Measurements from ENCODE around the gene RFX2. TPM values are rescaled to one million over a fixed set of nuclear protein-coding genes. Genes with fewer than 3 reads are reported as not detected.

RFX2 gene
- polyA plus RNA-seq, 2 of the 4 experiments (the other 2 are of a cell fraction): 3.7 to 3.9 TPM

GRCh38 chr19:6098574-6098973, 11.7 kb downstream of the RFX2 start:
- 75% methylated on average over 5 of the region's 5 CpGs for WGBS (ENCODE audit: missing lambda C conversion rate)
- H3K4me3 ChIP-seq: no peak overlapping the region
- FAIRE-seq (no peak), DNase-seq (ENCODE audit: low read depth in 1 of 2, low spot score in 1 of 2) (no peak), ATAC-seq (no peak)
- no peak overlapping the region for H3K4me2 ChIP-seq
- CTCF ChIA-PET: interaction anchor here (1.7 to 1.9 kb wide), 2 partner anchors 8 to 27 kb away, joined by 5 to 6 read pairs; no protein-coding TSS in a partner anchor
- H3K4me1 ChIP-seq: peaks cover 6% of the 10 kb centered on the region; the same call in 2 of the 3 replicates
- TF ChIP-seq ATOH8 (CRISPR knock-in tag; IDR thresholded peaks at IDR 0.05; ENCODE audit: low read depth): no peak
- TF ChIP-seq MAX (IDR thresholded peaks at IDR 0.05): no peak
- POLR2A ChIA-PET: no interaction called here
- H3K9me3 ChIP-seq: no peaks in the 10 kb centered on the region
- H3K27ac ChIP-seq: no peak overlapping the region

- ATAC-seq: no peak
- Histone ChIP-seq H3K4me2 (no peak overlapping the region), H3K4me1 (peaks cover 2% of the 10 kb centered on the region; the same call in 2 of the 3 replicates), H3K9me3 (no peaks in the 10 kb centered on the region), H3K27ac (no peak overlapping the region), H3K4me3 (no peak overlapping the region)
- FAIRE-seq: no peak
- ChIA-PET CTCF (interaction anchor here (0.8 to 1.9 kb wide), 2 partner anchors 7 to 28 kb away, joined by 3 to 6 read pairs; no protein-coding TSS in a partner anchor), POLR2A (no interaction called here)
- DNase-seq (ENCODE audit: low read depth in 1 of 2, low spot score in 1 of 2): no peak
- WGBS (ENCODE audit: missing lambda C conversion rate): 80% methylated on average over 4 of the region's 4 CpGs
- TF ChIP-seq CBX2 (IDR thresholded peaks at IDR 0.05; ENCODE audit: borderline replicate concordance, low read depth): no peak
- no peak for TF ChIP-seq ZNF302 (CRISPR knock-in tag; IDR thresholded peaks at IDR 0.05)
- no peak for TF ChIP-seq HES2 (IDR thresholded peaks at IDR 0.05)
- TF ChIP-seq HOXB13 (CRISPR knock-in tag; IDR thresholded peaks at IDR 0.05; ENCODE audit: low read depth): no peak
- no peak for TF ChIP-seq JUNB (IDR thresholded peaks at IDR 0.05)
- no peak for TF ChIP-seq EHMT2 (IDR thresholded peaks at IDR 0.05; ENCODE audit: low read depth)
- no peak for TF ChIP-seq BCL3 (IDR thresholded peaks at IDR 0.05)
- no peak for TF ChIP-seq ZSCAN20 (CRISPR knock-in tag; IDR thresholded peaks at IDR 0.05)
- no peak for TF ChIP-seq EP300 (IDR thresholded peaks at IDR 0.05)
- TF ChIP-seq USF2 (IDR thresholded peaks at IDR 0.05): no peak
- no peak for TF ChIP-seq RNF2 (IDR thresholded peaks at IDR 0.05; ENCODE audit: borderline replicate concordance, low read depth)
- TF ChIP-seq FOSB (CRISPR knock-in tag; IDR thresholded peaks at IDR 0.05): no peak
- no peak for TF ChIP-seq ZFP36 (IDR thresholded peaks at IDR 0.05; ENCODE audit: borderline replicate concordance, partially characterized antibody)
- TF ChIP-seq SREBF2 (IDR thresholded peaks at IDR 0.05): no peak
- TF ChIP-seq KDM5A (IDR thresholded peaks at IDR 0.05): no peak
- TF ChIP-seq E2F6 (IDR thresholded peaks at IDR 0.05; ENCODE audit: borderline replicate concordance, low read depth): no peak
- TF ChIP-seq POLR2A (IDR thresholded peaks at IDR 0.05; ENCODE audit: low read length): no peak
- TF ChIP-seq HEYL (CRISPR knock-in tag; IDR thresholded peaks at IDR 0.05): no peak
- TF ChIP-seq MAFK (IDR thresholded peaks at IDR 0.05; ENCODE audit: partially characterized antibody): no peak
Observed at GRCh38 chr19:6097911-6098310, 12.4 kb downstream of the RFX2 start.

GRCh38 chr19:6095760-6096159, 14.5 kb downstream of the RFX2 start:
- Histone ChIP-seq H3K9me3 (no peaks in the 10 kb centered on the region), H3K4me3 (no peak overlapping the region), H3K4me1 (peaks cover 20% of the 10 kb centered on the region), H3K27ac (no peak overlapping the region), H3K4me2 (no peak overlapping the region)
- FAIRE-seq (no peak), DNase-seq (ENCODE audit: low read depth in 1 of 2, low spot score in 1 of 2) (no peak), ATAC-seq (no peak)
- CTCF ChIA-PET: interaction anchor here (0.9 kb wide), 1 partner anchor 30 kb away, joined by 3 read pairs; no protein-coding TSS in a partner anchor
- POLR2A ChIA-PET: no interaction called here
- 96% methylated on average over 4 of the region's 4 CpGs for WGBS (ENCODE audit: missing lambda C conversion rate)
- TF ChIP-seq MAX (IDR thresholded peaks at IDR 0.05) (no peak), MAZ (IDR thresholded peaks at IDR 0.05; ENCODE audit: borderline replicate concordance, low read depth, low read length) (no peak), REST (IDR thresholded peaks at IDR 0.05) (no peak), MYC (IDR thresholded peaks at IDR 0.05; ENCODE audit: borderline replicate concordance, low read length) (no peak), POLR2AphosphoS2 (conservative IDR thresholded peaks at IDR 0.05; ENCODE audit: low read length) (no peak), RFX5 (IDR thresholded peaks at IDR 0.05) (no peak), ESRRA (IDR thresholded peaks at IDR 0.05; ENCODE audit: borderline replicate concordance, low read length) (no peak), HOXB13 (CRISPR knock-in tag; IDR thresholded peaks at IDR 0.05; ENCODE audit: low read depth) (no peak)
